Keratinocyte (primary cell): ENCODE measurements around the gene KRCC1. TPM values are rescaled to one million over a fixed set of nuclear protein-coding genes. Genes with fewer than 3 reads are reported as not detected.

Experiments
- DNase-seq: peaks from one replicate; pipeline ENCODE4 v3.0.0-alpha.2; 2011; ENCODE audit warnings: low read depth, missing footprints, low spot score
- FAIRE-seq: peaks from 2 replicates; lab custom pipeline; 2011; peaks lifted over from hg19 to GRCh38; lab: Jason Lieb, UNC
- H2AFZ ChIP-seq: 2 replicates; pipeline ENCODE4 v1.6.0; 2012; ENCODE audit warnings: low read length, control low read depth, inconsistent platforms; ENCODE audit not compliant: control insufficient read depth
- H3K27ac ChIP-seq: 2 replicates; pipeline ENCODE4 v1.5.1; 2011; ENCODE audit warnings: low read length; ENCODE audit not compliant: control insufficient read depth, insufficient read depth
- H3K27me3 ChIP-seq: 3 replicates; pipeline ENCODE4 v1.6.0; 2011; ENCODE audit warnings: low read length; ENCODE audit not compliant: control insufficient read depth, insufficient read depth; ENCODE audit errors: extremely low read depth
- H3K36me3 ChIP-seq, 2 experiments: 2 replicates in 1 of 2; 3 replicates in 1 of 2; pipeline ENCODE4 v1.5.1; 2011; ENCODE audit warnings: low read length in 2 of 2, mild to moderate bottlenecking in 1 of 2; ENCODE audit not compliant: control insufficient read depth in 2 of 2, insufficient read depth in 2 of 2; ENCODE audit errors: extremely low read depth in 1 of 2
- H3K4me1 ChIP-seq: 3 replicates; pipeline ENCODE4 v1.5.1; 2011; ENCODE audit warnings: low read length; ENCODE audit not compliant: control insufficient read depth, insufficient read depth; ENCODE audit errors: extremely low read depth
- H3K4me2 ChIP-seq: 3 replicates; pipeline ENCODE4 v1.6.0; 2011; ENCODE audit warnings: low read depth, low read length; ENCODE audit not compliant: control insufficient read depth, insufficient read depth; ENCODE audit errors: extremely low read depth
- H3K4me3 ChIP-seq, 3 experiments: fragments of 200-600 bp in 1 of 3; sonication (generic) in 1 of 3; 2 replicates in 2 of 3; 3 replicates in 1 of 3; pipeline ENCODE4 v1.5.1; 2011 to 2016; ENCODE audit warnings: low read length in 3 of 3, mild to moderate bottlenecking in 3 of 3, control low read depth in 2 of 3, inconsistent platforms in 1 of 3, low read depth in 1 of 3, mixed read lengths in 1 of 3, mixed run types in 1 of 3, moderate library complexity in 1 of 3; ENCODE audit not compliant: control insufficient read depth in 2 of 3, insufficient read depth in 2 of 3; ENCODE audit errors: extremely low read depth in 1 of 3
- H3K79me2 ChIP-seq: 2 replicates; pipeline ENCODE4 v1.6.0; 2012; ENCODE audit warnings: low read length; ENCODE audit not compliant: control insufficient read depth, insufficient read depth
- H3K9ac ChIP-seq: 3 replicates; pipeline ENCODE4 v1.6.0; 2011; ENCODE audit warnings: low read length; ENCODE audit not compliant: control insufficient read depth, insufficient read depth; ENCODE audit errors: extremely low read depth
- H3K9me1 ChIP-seq: 3 replicates; pipeline ENCODE4 v1.6.0; 2011; ENCODE audit warnings: low read length; ENCODE audit not compliant: control insufficient read depth, insufficient read depth; ENCODE audit errors: extremely low read depth
- H3K9me3 ChIP-seq: 2 replicates; pipeline ENCODE4 v1.5.1; 2012; ENCODE audit warnings: low read depth, low read length; ENCODE audit not compliant: control insufficient read depth
- H4K20me1 ChIP-seq: 3 replicates; pipeline ENCODE4 v1.6.0; 2011; ENCODE audit warnings: low read length; ENCODE audit not compliant: control insufficient read depth, insufficient read depth; ENCODE audit errors: extremely low read depth
- EZH2 ChIP-seq: IDR thresholded peaks from one replicate; pipeline ENCODE4 v1.6.1; 2012; ENCODE audit warnings: inconsistent platforms, mild to moderate bottlenecking, low read length, moderate library complexity
- dilution Hi-C: fragments of 300-500 bp; cut with MboI; formaldehyde crosslinking; loops from one replicate; pipeline ENCODE4 v1.7.0; 2020; ENCODE audit warnings: low sequenced_read_pairs; ENCODE audit not compliant: extremely low pct_ligation_motif_present
- polyA plus RNA-seq, 5 experiments: library from polyadenylated mRNA; depleted of rRNA in 3 of 5; stranded (reverse) in 3 of 5; stranded (forward) in 1 of 5; unstranded in 1 of 5; fragments of >200 nt; gene quantifications; 1 replicate in 1 of 5; 2 replicates in 3 of 5; 3 replicates in 1 of 5; pipeline versions ENCODE4 v1.2.1 to v1.2.3, GENCODE V29; 2011 to 2012; ENCODE audit warnings: missing spikeins in 2 of 5, low read depth in 1 of 5, low replicate concordance in 1 of 5
- TF ChIP-seq, protein P1 (sequence below), 3 experiments: IDR thresholded peaks in 1 of 3; conservative IDR thresholded peaks in 1 of 3; optimal IDR thresholded peaks in 1 of 3; 2 replicates in 2 of 3; 3 replicates in 1 of 3; pipeline versions ENCODE3 to v1.5.1; 2011; ENCODE audit warnings: low read length in 3 of 3, mild to moderate bottlenecking in 3 of 3, moderate library complexity in 2 of 3, control low read depth in 1 of 3, inconsistent platforms in 1 of 3; ENCODE audit not compliant: insufficient read depth in 2 of 3; ENCODE audit errors: extremely low read depth in 1 of 3

Gene KRCC1
- polyA plus RNA-seq, 1 donor (not counting 4 experiments of a cell fraction or from before 2014, with no cell fraction given) = 21.1 TPM

DNA sequence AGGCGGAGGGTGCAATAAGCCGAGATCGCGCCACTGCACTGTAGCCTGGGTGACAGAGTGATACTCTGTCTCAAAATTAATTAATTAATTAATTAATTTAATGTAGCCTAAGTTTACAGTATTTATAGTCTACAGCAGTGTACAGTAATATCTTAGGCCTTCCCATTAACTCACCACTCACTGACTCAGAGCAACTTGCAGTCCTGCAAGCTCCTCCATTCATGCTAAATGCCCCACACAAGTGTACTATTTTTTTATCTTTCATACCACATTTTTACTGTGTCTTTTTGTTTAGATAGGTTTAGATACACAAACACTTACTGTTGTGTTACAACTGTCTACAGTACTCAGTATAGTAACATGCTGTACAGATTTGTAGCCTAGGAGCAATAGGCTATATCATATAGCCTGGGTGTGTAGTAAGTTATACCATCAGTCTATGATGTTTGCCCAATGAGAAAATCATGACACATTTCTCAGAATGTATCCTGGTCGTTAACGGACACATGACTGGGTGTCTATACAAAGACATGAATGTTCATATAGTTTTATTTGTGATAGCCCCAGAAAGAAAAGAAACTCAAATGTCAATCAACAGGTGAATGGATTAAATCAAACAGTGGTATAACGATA, 23.4 kb downstream of the KRCC1 start:
- H3K79me2 ChIP-seq = no peaks in the 10 kb centered on the region
- no peaks in the 10 kb centered on the region for H3K9me3 ChIP-seq
- H3K27ac ChIP-seq = no peak overlapping the region
- no peak overlapping the region for H2AFZ ChIP-seq
- no peak for DNase-seq
- H3K4me3 ChIP-seq = no peak overlapping the region
- dilution Hi-C loops = no loop called here
- no peaks in the 10 kb centered on the region for H3K27me3 ChIP-seq
- peaks cover 7 to 8% of the 10 kb centered on the region in 2 experiments for H3K36me3 ChIP-seq
- no peaks in the 10 kb centered on the region for H3K9me1 ChIP-seq
- H3K9ac ChIP-seq = no peak overlapping the region
- no peaks in the 10 kb centered on the region for H4K20me1 ChIP-seq
- no peak overlapping the region for H3K4me2 ChIP-seq
- TF ChIP-seq, protein P1, sequence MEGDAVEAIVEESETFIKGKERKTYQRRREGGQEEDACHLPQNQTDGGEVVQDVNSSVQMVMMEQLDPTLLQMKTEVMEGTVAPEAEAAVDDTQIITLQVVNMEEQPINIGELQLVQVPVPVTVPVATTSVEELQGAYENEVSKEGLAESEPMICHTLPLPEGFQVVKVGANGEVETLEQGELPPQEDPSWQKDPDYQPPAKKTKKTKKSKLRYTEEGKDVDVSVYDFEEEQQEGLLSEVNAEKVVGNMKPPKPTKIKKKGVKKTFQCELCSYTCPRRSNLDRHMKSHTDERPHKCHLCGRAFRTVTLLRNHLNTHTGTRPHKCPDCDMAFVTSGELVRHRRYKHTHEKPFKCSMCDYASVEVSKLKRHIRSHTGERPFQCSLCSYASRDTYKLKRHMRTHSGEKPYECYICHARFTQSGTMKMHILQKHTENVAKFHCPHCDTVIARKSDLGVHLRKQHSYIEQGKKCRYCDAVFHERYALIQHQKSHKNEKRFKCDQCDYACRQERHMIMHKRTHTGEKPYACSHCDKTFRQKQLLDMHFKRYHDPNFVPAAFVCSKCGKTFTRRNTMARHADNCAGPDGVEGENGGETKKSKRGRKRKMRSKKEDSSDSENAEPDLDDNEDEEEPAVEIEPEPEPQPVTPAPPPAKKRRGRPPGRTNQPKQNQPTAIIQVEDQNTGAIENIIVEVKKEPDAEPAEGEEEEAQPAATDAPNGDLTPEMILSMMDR (optimal IDR thresholded peaks at IDR 0.05 in 1 of 3, IDR thresholded peaks at IDR 0.05 in 1 of 3, conservative IDR thresholded peaks at IDR 0.05 in 1 of 3; ENCODE audit: extremely low read depth in 1 of 3, insufficient read depth in 2 of 3, low read length in 3 of 3) = no peak
- no peak for TF ChIP-seq EZH2
- H3K4me1 ChIP-seq = no peaks in the 10 kb centered on the region
- FAIRE-seq = no peak

DNA sequence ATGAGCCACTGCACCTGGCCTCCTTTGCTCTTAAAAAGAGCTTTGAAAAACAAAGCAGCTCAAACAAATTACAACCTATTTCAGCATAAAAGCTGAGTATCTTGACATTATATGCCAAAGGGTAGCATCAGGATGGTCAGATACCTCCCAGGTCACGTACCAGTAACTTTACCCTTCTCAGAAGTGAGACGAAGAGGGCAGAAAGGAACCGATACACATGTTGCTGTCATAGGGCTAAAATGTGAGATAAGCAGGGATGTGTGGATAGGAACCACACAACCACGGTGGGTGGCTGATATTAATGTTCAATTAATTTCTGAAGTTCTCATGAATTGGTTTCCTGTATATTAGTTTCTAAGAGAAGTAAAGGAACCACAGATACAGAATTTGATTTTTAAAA, 26.7 kb downstream of the KRCC1 start:
- no peaks in the 10 kb centered on the region for H4K20me1 ChIP-seq
- no peaks in the 10 kb centered on the region for H3K27me3 ChIP-seq
- H3K4me3 ChIP-seq = no peak overlapping the region
- no peaks in the 10 kb centered on the region for H3K79me2 ChIP-seq
- H3K36me3 ChIP-seq = peaks cover 0 to 6% of the 10 kb centered on the region in 2 experiments
- no peak overlapping the region for H3K9ac ChIP-seq
- no peaks in the 10 kb centered on the region for H3K4me1 ChIP-seq
- TF ChIP-seq, protein P1 (optimal IDR thresholded peaks at IDR 0.05 in 1 of 3, IDR thresholded peaks at IDR 0.05 in 1 of 3, conservative IDR thresholded peaks at IDR 0.05 in 1 of 3; ENCODE audit: extremely low read depth in 1 of 3, insufficient read depth in 2 of 3, low read length in 3 of 3) = no peak
- TF ChIP-seq EZH2 = no peak
- no peaks in the 10 kb centered on the region for H3K9me3 ChIP-seq
- no peaks in the 10 kb centered on the region for H3K9me1 ChIP-seq
- FAIRE-seq = no peak
- dilution Hi-C loops = no loop called here
- H2AFZ ChIP-seq = no peak overlapping the region
- no peak overlapping the region for H3K4me2 ChIP-seq
- no peak overlapping the region for H3K27ac ChIP-seq
- no peak for DNase-seq
